K562 (cell line): ENCODE measurements around the gene ZNF581. TPM values are rescaled to one million over a fixed set of nuclear protein-coding genes. Genes with fewer than 3 reads are reported as not detected.

Source experiments
- C11orf30 ChIP-seq: fragments of 450-650 bp; IDR thresholded peaks from 2 replicates; pipeline ENCODE4 v1.6.1; 2016; ENCODE audit warnings: low read depth, mild to moderate bottlenecking
- HMG20A ChIP-seq: fragments of 450-650 bp; formaldehyde crosslinking; conservative IDR thresholded peaks from 2 replicates; pipeline ENCODE4 v1.4.0; 2020; ENCODE audit warnings: mild to moderate bottlenecking, mixed read lengths
- KAT8 ChIP-seq: fragments of 450-650 bp; IDR thresholded peaks from 2 replicates; pipeline ENCODE4 v1.6.1; 2016; ENCODE audit warnings: low read depth, mild to moderate bottlenecking
- MEF2A ChIP-seq: IDR thresholded peaks from 2 replicates; pipeline ENCODE4 v1.6.1; 2011; ENCODE audit warnings: low read depth, mild to moderate bottlenecking, low read length, moderate library complexity; ENCODE audit not compliant: control insufficient read depth
- NFRKB ChIP-seq: fragments of 450-650 bp; IDR thresholded peaks from 2 replicates; pipeline ENCODE4 v1.6.1; 2016; ENCODE audit warnings: low read depth
- PML ChIP-seq: IDR thresholded peaks from 2 replicates; pipeline ENCODE4 v1.6.1; 2012; ENCODE audit warnings: low read length, inconsistent platforms
- RB1 ChIP-seq: fragments of 450-650 bp; IDR thresholded peaks from 2 replicates; pipeline ENCODE4 v1.6.1; 2017; ENCODE audit warnings: low read depth, mild to moderate bottlenecking
- SMAD1 ChIP-seq: fragments of 150-350 bp; IDR thresholded peaks from 2 replicates; pipeline ENCODE4 v1.6.1; 2014; ENCODE audit warnings: low read length, low read depth; ENCODE audit not compliant: partially characterized antibody
- U2AF2 ChIP-seq: fragments of 200-400 bp; formaldehyde crosslinking; optimal IDR thresholded peaks from 2 replicates; pipeline ENCODE3; 2017; ENCODE audit warnings: low read depth, mild to moderate bottlenecking, low read length
- ZNF561 ChIP-seq: fragments of 450-650 bp; formaldehyde crosslinking; conservative IDR thresholded peaks from 2 replicates; pipeline ENCODE4 v1.4.0; 2020; ENCODE audit warnings: mild to moderate bottlenecking, moderate library complexity
- ZNF589 ChIP-seq: fragments of 200-800 bp; sonication (Bioruptor generic); IDR thresholded peaks from 2 replicates; pipeline ENCODE4 v1.6.1; 2016; ENCODE audit warnings: low read depth, missing genetic modification characterization, missing compliant biosample characterization
- polyA plus RNA-seq, 8 experiments: library from polyadenylated mRNA; depleted of rRNA in 4 of 8; stranded (reverse) in 5 of 8; unstranded in 3 of 8; fragments of >200 nt; fragmentation: Nextera tagmentation in 2 of 8; fragmentation: Illumina TruSeq in 1 of 8; extraction: Ambion mirVana in 2 of 8; extraction: Trizol in 1 of 8; gene quantifications; 2 replicates each; pipeline versions ENCODE4 v1.2.1 to v1.2.3, GENCODE V29; 2011 to 2014; ENCODE audit warnings: inconsistent platforms in 1 of 8, missing spikeins in 1 of 8
- total RNA-seq, 7 experiments: library from RNA; depleted of rRNA in 6 of 7; stranded (reverse); fragments of >200 nt in 6 of 7; fragmentation: Illumina TruSeq in 2 of 7; extraction: Trizol in 2 of 7; gene quantifications; 2 replicates each; pipeline versions ENCODE4 v1.2.1 to v1.2.3, GENCODE V29; 2011 to 2021; ENCODE audit warnings: low replicate concordance in 1 of 7
- TF ChIP-seq, protein P1 (sequence below): sonication (generic); formaldehyde crosslinking; IDR thresholded peaks from 2 replicates; pipeline ENCODE4 v1.8.1; 2023; ENCODE audit warnings: mild to moderate bottlenecking, missing genetic modification reagents
- TF ChIP-seq, protein P2 (sequence below), 2 experiments: fragments of 450-650 bp; conservative IDR thresholded peaks; 2 replicates each; pipeline ENCODE4 v1.6.1; 2017; ENCODE audit warnings: mild to moderate bottlenecking in 2 of 2, moderate library complexity in 2 of 2
- TF ChIP-seq, protein P3 (sequence below): sonication (generic); formaldehyde crosslinking; IDR thresholded peaks from 2 replicates; pipeline ENCODE4 v1.8.0; 2023; ENCODE audit warnings: mild to moderate bottlenecking, missing genetic modification reagents

The ZNF581 gene
- total and polyA plus RNA-seq, 9 of the 15 experiments (the other 6 are each of a cell fraction or from before 2014, with no cell fraction given): 2.4 to 39.4 (median 15.4) TPM

DNA sequence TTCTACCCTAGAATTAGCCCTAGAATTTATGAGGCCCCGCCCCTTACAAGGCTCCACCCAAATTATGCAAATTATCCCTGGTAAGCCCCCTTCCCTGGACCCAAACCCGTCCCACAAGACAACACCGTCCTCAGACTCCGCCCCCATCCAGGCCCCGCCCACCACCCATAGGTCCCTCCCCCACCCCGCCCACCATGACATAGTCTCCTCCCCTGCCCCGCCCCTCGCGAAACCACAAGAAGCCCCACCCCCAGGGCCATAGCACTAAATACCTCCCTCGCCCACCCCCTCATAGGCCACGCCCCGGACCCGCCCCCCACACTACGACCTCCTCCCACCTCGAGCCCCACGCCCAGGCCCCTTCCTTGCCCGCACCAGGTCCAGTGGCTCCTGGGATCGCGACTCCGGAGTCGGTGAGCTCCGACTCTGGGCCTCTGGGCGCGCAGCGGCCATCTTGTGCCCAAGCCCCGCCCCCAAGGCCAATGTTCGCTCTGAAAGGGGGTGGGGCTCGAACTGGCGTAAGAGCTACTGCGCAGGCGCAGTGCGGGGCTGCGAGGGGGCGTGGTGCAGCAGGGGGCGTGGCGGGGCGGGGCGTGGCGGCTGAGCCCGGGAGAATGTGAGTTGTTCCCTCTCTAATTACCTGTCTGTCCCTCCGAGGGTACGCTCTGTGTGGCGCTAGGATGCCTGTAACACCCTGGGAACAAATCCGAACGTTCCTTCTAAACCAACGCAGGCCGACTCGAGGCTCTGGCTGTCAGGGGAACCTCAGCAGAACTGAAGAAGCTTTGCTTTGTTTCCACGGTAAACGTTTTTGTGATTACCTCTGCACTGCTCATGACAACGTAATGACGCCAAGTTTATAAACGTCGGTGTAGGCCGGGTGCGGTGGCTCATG lies 19.1 kb upstream of the ZNF581 start, which contains the start of gene ZNF784 (continued):
- TF ChIP-seq, protein P1, sequence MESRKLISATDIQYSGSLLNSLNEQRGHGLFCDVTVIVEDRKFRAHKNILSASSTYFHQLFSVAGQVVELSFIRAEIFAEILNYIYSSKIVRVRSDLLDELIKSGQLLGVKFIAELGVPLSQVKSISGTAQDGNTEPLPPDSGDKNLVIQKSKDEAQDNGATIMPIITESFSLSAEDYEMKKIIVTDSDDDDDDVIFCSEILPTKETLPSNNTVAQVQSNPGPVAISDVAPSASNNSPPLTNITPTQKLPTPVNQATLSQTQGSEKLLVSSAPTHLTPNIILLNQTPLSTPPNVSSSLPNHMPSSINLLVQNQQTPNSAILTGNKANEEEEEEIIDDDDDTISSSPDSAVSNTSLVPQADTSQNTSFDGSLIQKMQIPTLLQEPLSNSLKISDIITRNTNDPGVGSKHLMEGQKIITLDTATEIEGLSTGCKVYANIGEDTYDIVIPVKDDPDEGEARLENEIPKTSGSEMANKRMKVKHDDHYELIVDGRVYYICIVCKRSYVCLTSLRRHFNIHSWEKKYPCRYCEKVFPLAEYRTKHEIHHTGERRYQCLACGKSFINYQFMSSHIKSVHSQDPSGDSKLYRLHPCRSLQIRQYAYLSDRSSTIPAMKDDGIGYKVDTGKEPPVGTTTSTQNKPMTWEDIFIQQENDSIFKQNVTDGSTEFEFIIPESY (CRISPR knock-in tag): 0 out of 2 replicates have a peak, but pooled peaks have one; percentile 17
- TF ChIP-seq U2AF2: no peak
- no peak for TF ChIP-seq C11orf30
- TF ChIP-seq, protein P2, sequence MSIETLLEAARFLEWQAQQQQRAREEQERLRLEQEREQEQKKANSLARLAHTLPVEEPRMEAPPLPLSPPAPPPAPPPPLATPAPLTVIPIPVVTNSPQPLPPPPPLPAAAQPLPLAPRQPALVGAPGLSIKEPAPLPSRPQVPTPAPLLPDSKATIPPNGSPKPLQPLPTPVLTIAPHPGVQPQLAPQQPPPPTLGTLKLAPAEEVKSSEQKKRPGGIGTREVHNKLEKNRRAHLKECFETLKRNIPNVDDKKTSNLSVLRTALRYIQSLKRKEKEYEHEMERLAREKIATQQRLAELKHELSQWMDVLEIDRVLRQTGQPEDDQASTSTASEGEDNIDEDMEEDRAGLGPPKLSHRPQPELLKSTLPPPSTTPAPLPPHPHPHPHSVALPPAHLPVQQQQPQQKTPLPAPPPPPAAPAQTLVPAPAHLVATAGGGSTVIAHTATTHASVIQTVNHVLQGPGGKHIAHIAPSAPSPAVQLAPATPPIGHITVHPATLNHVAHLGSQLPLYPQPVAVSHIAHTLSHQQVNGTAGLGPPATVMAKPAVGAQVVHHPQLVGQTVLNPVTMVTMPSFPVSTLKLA (conservative IDR thresholded peaks at IDR 0.05): peak; percentile 64 to 86
- TF ChIP-seq, protein P3, sequence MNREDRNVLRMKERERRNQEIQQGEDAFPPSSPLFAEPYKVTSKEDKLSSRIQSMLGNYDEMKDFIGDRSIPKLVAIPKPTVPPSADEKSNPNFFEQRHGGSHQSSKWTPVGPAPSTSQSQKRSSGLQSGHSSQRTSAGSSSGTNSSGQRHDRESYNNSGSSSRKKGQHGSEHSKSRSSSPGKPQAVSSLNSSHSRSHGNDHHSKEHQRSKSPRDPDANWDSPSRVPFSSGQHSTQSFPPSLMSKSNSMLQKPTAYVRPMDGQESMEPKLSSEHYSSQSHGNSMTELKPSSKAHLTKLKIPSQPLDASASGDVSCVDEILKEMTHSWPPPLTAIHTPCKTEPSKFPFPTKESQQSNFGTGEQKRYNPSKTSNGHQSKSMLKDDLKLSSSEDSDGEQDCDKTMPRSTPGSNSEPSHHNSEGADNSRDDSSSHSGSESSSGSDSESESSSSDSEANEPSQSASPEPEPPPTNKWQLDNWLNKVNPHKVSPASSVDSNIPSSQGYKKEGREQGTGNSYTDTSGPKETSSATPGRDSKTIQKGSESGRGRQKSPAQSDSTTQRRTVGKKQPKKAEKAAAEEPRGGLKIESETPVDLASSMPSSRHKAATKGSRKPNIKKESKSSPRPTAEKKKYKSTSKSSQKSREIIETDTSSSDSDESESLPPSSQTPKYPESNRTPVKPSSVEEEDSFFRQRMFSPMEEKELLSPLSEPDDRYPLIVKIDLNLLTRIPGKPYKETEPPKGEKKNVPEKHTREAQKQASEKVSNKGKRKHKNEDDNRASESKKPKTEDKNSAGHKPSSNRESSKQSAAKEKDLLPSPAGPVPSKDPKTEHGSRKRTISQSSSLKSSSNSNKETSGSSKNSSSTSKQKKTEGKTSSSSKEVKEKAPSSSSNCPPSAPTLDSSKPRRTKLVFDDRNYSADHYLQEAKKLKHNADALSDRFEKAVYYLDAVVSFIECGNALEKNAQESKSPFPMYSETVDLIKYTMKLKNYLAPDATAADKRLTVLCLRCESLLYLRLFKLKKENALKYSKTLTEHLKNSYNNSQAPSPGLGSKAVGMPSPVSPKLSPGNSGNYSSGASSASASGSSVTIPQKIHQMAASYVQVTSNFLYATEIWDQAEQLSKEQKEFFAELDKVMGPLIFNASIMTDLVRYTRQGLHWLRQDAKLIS (CRISPR knock-in tag): peak; percentile 84; the same call in 1 of the 2 replicates
- TF ChIP-seq MEF2A: no peak
- TF ChIP-seq SMAD1: peak; percentile 28
- TF ChIP-seq KAT8: no peak
- TF ChIP-seq HMG20A: no peak
- no peak for TF ChIP-seq ZNF561 (CRISPR knock-in tag)
- peak; percentile 44; the same call in 1 of the 2 replicates for TF ChIP-seq RB1
- 0 out of 2 replicates have a peak, but pooled peaks have one; percentile 51 for TF ChIP-seq PML
- TF ChIP-seq ZNF589 (CRISPR knock-in tag): no peak
- TF ChIP-seq NFRKB: 0 out of 2 replicates have a peak, but pooled peaks have one; percentile 35
